Measurements from ENCODE around the gene CDK8.

The CDK8 gene

DNA sequence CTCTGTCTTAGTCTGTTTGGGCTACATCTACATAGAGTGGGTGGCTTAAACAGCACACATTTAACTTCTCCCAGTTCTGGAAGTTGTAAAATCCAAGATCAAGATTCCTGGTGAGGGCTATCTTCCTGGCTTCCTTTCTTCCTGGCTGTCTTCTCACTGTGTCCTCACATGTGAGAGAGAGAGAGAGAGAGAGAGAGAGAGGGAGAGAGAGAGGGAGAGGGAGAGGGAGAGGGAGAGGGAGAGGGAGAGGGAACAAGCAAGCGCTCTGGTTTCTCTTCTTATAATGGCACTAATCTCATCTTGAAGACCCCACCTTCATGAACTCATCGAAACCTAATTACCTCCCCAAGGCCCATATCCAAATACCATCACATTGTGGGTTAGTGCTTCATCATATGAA is 69.2 kb downstream of the CDK8 start:
- DNase-seq: no peak

DNA sequence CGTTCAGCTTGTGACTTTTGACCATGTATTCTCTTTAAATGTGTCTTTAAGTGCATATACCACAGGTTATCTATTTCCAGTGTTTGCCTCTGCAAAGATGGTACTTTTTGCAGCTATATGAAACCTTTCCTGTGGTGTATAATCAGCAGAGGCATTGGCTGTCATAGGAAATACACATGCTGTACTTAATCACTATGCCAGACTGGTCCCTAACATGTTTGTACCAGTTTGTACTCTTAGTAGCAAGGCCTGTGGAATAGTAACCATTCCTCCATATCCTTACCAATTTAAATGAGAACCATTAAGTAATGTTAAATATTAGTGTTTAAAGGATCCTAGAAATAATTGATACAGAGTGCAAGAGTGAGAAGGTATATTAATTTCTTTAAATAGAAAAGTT is 69.8 kb downstream of the CDK8 start:
- DNase-seq: no peak

DNA sequence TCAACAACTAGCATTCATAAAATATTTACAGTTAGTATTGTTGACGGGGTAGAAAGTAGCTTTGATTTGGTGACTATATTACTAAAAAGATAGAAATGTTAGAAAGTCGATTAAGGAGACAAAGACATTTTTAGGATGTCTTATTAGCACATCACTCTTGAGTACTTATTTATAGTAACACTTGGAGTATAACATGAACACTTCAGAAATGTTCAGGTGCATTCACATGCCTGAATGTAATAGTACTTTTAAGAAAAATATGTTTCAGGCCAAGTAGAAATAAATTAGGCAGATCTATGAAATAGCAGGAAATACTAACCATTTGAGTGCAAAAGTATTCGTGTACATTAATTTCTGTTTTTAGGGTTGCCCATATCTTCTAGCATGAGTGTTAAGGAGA is 70.4 kb downstream of the CDK8 start:
- DNase-seq: no peak

DNA sequence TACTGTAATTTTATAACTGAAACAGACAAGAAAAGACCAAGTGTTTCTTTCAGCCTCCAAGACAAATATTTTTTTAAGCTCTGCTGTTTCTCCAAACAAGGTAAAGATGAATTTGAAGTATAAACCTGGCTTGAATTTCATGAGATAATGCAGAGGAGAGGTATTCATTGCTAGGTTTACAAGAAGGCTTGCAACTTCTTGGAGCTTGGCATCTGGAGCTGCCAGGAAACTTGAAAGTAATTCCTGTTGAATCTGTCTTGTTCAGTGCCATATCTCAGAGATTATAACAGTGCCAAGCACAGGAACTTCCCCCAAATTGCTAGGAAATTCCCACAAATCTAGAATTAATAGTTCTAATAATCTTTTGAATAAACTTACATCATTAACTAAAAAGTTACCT is 70.9 kb downstream of the CDK8 start:
- no peak for DNase-seq

DNA sequence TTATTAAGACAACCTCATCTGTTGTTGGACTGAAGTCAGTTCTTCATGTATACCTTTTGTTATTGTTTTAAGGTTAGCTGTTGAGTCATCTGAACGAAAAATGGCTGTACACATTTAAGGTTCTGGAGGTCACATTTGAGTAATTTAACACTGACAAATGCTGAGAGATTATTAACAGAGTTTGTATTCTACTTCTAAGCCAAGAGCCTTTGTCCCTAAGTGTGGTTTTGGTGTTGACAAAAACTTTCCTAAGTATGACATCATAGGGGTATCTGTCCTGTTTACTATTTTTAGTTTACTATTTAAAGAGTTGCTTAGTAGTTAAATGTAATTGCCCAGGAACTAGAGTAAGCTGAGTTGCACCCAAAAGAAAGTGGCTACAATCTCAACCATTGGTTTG is 71.9 kb downstream of the CDK8 start:
- DNase-seq: no peak

DNA sequence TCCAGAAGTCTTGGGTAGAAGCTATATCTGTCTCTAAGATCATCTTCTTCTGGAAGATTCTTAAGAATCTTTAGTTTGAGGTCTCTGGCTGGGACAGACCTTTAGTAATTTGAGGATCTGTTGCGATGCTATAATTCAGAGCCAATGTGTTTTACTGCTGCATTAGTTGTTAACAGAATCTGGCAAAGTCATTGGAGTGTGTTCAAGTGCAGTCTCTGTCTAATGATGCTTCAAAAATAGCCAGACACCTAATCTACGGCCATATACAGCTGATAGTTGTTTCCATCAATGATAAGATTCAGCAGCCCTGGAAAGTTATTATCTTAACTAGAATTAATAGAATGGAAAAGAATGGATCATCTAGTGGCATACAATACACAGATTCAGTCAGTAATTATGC is 72.6 kb downstream of the CDK8 start:
- DNase-seq: no peak

DNA sequence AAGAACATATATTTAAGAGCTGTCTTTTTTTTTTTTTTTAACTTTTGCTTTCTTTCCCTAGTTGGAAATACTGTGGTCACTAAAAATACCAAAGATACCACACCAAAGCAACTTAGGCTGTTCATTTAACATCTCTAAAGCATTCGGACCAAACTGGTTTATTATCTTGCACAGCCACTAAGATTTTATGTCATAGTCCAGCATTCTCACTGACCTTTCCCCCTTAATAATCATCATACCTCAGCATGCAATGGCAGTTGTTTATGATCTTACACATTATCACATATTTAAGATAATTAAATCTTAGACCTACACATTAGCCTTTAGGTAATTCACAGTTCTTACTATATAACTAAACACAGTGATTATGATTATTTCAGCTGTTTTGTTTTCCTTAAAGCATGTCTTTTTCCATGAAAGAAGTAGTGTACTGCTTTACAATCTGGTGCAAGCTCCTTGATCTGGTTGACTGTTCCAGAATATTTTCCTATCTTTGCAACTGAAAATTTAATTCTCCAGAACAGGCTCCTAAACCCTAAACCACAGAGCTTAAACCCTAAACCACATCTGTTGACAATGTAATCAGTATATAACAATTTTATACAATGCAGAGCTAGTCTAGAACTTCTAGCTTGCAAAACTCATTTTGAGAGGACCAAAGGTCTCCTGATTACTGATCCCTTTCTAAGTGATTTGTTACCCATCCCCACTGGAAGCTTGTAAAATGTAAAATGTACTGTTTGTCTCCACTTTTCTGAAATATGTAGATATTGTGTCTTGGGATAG is 74.2 kb downstream of the CDK8 start:
- DNase-seq: no peak

DNA sequence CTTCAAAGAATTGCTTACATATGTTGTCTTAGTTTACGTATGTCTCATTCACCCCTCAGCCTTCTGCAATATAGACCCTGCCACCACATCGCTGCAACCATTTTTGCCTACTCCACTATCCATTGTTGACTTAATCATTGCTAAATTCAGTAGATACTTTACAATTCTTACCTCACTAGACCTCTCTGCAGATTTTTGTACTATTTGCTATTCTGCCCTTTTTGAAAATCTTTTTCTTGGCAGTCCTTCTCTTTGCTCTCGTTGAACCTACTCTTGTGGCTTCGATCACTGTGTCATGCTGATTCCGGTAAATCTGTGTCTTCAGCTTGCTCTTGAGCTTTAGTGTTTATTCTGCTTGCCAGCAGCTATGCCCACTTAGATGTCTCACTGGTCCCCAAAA is 81.2 kb downstream of the CDK8 start:
- no peak for DNase-seq

DNA sequence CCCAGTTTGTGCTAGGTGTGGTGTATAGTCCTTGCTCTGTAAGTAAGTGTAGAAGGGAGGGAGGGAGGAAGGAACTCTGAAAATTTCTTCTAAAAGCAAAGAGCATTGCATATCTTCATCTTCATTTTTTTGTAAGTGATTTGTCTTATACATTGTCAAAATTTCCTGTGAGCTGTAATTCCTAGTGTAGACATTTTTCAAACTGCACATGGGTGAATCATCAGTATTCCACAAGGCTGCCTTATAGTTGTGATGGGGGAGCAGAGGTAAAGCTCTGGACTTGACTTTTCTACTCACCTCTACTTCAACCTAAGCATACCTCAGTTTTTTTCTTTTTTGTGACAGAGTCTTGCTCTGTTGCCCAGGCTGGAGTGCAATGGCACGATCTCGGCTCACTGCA is 86.9 kb downstream of the CDK8 start:
- no peak for DNase-seq

DNA sequence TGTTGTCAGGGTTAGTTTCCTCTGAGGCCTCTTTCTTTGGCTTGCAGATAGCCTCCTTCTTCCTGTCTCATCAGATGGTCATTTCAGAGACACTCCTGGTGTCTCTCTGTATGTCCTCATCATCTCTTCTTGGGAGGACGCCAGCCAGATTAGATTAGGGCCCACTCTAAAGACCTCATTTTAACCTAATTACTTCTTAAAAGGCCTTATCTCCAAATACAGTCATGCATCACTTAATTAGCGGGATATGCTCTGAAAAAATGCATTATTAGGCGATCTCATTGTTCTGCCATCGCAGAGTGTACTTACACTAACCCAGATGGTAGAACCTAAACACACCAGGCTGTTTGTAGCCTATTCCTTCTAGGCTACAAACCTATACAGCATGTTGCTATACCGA is 89.0 kb downstream of the CDK8 start:
- no peak for DNase-seq

DNA sequence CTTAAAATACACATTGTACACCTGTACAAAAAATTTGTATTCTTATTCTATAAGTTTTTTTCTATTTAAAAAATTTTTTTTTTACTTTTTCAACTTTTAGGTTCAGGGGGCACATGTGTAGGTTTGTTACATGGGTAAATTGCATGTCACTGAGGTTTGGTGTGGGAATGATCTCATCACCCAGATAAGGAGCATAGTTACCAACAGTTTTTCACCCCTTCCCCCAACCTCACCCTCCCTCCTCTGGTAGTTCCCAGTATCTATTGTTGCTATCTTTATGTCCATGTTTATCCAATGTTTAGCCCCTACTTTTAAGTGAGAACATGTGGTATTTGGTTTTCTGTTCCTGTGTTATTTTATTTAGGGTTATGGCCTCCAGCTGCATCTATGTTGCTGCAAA is 89.9 kb downstream of the CDK8 start:
- DNase-seq: no peak

DNA sequence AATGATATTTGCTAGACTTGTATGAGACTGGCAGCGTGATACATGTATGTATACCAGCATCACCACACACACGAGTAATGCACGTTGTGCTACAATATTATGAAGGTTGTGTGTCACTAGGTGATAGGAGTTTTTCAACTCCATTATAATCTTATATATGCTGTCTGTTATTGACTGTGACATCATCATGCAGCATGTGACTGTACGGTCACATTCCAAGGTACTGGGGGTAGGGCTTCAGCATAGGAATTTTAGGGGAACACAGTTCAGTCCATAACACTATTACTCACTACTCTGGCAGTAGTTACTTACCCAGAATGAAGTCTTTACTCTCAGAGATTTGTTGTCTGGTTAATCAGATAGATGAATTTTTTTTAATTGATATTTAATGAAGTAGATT is 91.1 kb downstream of the CDK8 start:
- no peak for DNase-seq

DNA sequence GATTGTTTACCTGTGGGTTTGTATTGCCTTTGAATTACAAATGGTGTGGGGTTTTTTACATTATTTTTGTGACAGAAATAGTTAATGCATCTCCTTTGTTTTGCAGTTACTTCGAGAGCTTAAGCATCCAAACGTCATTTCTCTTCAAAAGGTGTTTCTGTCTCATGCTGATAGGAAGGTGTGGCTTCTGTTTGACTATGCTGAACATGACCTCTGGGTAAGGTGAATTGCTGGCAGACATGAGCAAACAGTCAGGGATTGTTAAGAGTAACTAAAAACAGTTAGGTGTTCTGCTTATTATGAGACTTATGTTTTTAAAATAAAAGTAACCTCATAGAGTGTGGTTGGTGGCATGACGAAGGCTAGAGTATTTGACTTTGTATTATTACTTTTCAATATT is 95.0 kb downstream of the CDK8 start:
- DNase-seq: no peak

DNA sequence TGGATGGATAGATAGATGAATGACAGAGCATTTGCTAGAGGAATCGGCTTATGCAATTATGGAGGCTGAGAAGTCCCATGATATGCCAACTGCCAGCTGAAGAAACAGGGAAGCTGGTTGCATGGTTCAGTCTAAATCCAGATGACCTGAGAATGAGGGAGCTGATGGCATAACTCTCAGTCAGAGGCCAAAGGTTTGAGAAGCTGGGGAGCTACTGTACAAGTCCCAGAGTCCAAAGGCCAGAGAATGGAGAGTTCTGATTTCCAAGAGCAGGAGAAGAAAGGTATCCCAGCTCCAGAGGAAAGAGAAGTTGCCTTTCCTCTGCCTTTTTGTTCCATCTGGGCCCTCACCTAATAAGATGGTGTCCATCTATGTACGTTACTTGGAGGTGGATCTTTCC is 108.3 kb downstream of the CDK8 start:
- DNase-seq: no peak

DNA sequence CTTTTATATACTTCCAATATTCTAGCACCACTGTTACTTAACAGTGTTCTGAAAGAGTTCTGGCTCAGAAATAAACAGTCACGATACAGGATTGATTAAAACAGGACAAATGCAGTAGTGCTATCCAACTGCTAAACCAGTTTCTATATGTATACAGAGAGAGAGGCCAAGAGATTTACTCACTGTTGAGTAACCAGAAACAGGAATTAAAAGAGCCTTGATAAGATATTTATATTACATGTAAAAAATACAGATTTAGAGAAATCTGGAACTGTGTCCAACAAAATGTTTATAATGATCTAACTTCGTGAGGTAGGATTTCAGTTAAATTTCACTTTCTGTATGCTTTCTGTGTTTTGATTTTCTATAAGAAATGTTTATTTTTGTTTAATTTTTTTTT is 116.6 kb downstream of the CDK8 start:
- no peak for DNase-seq

DNA sequence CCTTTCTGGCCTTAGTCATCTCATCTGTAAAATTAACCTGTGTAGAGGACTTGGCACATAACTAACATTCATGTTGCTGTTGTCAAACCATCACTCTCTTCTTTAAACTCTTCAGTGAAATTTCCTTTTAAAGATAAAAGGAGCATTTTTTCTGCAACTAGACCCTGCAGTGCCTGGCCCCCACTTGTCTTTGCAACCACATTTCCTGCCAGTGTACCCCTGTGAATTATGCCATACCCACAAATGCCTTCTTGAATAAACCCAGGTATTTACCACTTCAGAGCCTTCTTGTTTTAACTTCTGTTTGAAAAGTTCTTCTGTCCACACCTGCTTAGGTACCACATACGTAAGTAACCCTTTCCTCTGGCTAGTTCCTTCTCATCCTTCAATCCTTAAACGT is 118.8 kb downstream of the CDK8 start:
- no peak for DNase-seq

DNA sequence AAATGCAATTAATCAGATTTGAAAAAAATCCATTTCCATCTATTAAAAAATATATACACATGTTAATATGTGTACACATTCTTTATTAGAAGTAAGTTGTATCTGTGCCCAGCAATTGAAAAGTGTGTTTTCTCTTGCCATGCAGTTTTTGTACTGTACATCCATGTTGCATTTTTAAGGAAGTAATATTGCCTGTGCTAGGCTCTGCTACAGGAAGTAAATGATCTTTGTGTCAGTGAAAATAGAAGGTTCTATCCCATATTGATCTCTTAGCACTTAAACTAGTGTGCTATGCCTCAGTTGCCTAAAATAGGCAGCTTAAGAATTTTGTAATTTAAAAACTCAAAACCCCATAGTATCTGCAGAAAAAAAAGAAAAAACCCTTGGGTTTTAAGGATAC is 122.5 kb downstream of the CDK8 start:
- DNase-seq: no peak

DNA sequence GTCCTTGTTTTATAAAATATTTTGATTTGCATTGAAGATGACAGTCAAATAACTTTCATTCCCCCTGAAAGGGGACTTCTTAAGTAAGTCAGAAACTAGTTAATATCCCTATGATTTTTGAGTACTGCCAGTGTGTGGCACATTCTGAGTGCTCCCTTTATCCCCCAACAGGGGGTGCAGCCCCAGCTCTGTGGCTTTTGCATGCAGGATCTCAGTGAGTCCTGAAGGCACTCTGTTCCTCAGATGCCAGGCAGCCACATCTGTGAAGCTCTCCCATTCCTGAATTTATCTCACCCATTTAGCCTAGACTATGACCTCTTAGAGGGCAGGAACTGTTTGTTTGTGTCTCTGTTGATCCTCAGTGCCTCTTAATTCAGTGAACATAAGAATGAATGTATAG is 123.1 kb downstream of the CDK8 start:
- DNase-seq: no peak

DNA sequence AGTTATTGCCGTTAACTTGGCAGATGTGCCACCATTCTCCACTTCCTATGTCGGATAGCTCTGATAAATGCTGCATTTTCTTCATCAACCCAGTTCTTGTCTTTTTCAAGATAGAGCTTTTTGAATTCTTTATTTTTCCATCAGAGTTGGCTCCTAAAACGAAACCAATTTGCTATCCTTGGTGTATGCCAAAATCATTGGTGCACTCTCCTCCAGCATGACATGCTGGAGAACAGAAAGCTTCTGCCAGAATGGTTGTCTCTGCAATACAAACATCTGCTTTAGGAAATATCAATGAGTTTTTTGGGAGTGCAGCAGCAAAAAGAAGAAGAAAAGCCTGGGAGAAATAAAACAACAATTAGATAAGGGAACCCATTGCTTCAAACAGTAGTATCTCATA is 124.2 kb downstream of the CDK8 start:
- no peak for DNase-seq

DNA sequence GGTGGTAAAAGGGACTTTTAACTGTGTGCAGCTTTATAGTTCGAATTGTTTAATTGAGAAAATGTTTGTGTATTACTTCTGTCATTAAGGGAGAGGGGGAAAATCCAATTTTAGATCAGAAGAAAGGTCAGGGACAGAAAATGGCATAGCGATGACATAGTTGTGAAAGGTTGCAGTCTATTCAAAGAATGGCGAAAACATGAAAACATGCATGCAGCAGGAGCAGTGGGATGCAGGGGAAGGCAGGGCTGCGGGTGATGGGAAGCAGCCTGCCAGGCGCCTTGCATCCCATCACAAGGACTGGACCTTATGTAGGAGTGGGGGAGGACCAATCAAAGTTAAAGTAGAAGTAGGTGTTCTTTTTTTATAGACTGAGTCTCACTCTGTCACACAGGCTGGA is 125.9 kb downstream of the CDK8 start:
- no peak for DNase-seq

DNA sequence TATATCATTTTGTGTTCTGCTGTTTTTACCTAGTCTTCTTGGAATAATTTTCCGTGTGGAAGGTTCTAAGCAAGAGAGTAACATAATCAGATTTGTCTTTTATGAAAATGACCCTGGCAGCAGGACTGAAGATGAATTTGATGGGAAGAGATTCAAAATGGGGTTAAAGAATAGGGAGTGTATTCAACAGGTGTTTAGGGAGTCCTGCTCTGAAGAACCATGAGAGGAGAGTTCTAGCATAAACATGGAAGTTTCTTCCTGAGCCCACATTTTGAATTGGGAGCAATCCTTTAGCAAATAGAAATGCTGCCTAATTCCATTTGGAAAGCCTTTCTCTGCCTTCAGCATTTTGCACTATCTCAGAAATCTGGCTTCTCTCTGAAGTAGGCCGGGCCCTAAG is 127.0 kb downstream of the CDK8 start:
- DNase-seq: no peak

DNA sequence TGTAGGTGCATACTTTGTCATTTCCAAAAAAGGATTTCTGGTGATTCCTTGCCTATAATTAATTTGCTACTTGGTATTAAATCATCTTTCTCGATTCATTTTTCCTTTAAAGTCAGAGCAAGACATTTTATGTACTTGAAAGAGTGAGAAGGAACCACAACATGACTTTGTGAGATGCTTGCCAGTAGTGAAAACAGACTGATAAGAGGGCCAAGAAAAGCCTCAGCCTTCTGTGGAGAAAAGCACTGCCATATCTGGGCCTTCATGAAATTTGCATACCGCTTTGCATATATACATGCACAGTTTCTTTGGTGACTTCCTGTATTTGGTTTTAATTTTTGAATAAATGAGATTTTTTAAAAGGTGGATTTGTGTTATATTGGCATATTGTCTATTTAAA is 128.4 kb downstream of the CDK8 start:
- DNase-seq: no peak

DNA sequence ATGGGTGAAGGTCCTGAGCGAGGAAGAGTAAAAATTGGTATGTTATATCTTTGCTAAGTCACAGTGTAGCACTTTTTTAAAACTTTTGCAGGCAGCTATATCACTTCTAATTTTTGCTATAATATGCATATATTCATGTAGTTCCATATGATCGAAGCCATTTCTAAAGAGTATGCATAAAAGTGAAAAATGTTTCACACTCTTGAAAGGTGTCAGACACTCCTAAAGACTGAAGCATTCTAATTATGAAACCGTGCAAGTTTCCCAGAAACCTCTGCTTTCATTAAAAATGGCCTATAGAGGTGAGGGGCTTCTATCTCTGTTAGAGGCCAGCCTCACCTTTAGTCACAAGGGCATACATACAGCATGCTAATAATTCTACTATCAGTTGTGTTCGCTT is 128.9 kb downstream of the CDK8 start:
- DNase-seq: no peak

DNA sequence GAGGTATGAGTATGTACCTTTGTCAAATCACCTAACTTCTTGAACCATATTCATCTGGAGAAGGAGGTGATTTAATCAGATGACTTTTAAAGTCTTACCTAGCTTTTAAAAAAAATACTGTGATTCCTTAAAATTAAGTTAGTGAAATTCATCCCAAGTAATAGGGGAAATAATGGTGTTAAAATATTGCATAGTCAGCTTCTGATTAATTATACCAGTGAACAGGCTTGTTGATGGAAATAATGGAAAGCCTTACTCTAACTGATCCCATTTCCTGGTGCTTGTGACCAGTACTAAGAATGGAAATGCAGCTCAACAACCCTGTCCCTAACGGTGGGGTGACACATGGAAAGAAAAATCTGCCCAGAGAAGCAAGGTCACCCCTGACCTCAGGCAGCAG is 130.7 kb downstream of the CDK8 start:
- DNase-seq: no peak

DNA sequence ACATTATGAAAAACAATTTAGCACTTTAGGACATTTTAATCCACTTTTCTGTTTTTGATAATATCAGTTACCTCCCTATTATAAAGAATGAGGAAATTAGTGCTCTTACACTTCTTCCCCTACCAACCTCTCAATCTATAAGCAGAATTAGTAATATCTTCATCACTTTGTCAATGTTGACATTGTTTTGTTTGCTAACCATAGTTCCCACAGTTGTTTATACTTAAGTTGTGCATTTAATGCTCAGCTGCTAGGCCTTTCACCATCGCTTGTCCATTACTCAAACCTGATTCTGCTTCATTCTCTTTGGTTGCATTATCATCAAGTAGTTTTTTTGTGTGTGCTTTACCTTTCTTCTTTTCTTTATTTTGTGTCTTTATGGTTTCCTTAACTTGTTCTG is 132.1 kb downstream of the CDK8 start:
- DNase-seq: no peak

DNA sequence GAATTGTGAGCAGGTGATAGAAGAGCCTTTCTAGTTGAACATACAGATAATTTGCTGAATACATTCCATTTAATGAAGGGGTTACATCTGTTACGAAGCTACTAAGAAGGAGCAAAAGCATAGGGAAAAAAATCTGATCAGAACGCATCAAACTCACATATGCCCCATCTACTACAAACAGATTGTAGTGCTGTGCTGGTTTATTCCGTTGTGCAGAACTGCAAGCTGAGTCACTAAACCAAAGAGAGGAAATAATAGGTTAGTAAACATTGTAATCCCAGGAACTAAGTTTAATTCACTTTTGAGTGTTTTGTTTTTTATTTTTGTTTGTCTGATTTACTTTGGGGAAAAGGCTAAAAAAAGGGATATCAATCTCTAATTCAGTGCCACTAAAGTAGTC is 136.3 kb downstream of the CDK8 start:
- no peak for DNase-seq

All from NCI-H510A (cell line).